NCI-H1092 (cell line): ENCODE measurements around the gene ITGA2.

ENCODE experiments used
- DNase-seq: peaks from one replicate; lab custom pipeline; 2025; lab: John Stamatoyannopoulos, UW

Gene ITGA2

GRCh38 chr5:53059281-53059680 is 70.1 kb downstream of the ITGA2 start:
- no peak for DNase-seq

- no peak for DNase-seq
Measured at GRCh38 chr5:53063176-53063575, 74.0 kb downstream of the ITGA2 start.

- no peak for DNase-seq
Measured at GRCh38 chr5:53063791-53064190, 74.6 kb downstream of the ITGA2 start.

- DNase-seq = no peak
Measured at GRCh38 chr5:53066088-53066487, 76.9 kb downstream of the ITGA2 start.

- no peak for DNase-seq
Measured at GRCh38 chr5:53067641-53068040, 78.5 kb downstream of the ITGA2 start.

- no peak for DNase-seq
Measured at GRCh38 chr5:53068291-53068836, 79.2 kb downstream of the ITGA2 start.

- no peak for DNase-seq
Measured at GRCh38 chr5:53069626-53070025, 80.5 kb downstream of the ITGA2 start.

GRCh38 chr5:53071298-53071697 is 82.1 kb downstream of the ITGA2 start:
- no peak for DNase-seq

- no peak for DNase-seq
Measured at GRCh38 chr5:53071738-53072137, 82.6 kb downstream of the ITGA2 start.

- no peak for DNase-seq
Measured at GRCh38 chr5:53073348-53073747, 84.2 kb downstream of the ITGA2 start.

GRCh38 chr5:53076014-53076583 is 86.9 kb downstream of the ITGA2 start:
- no peak for DNase-seq

- DNase-seq = no peak
Measured at GRCh38 chr5:53080271-53080670, 91.1 kb downstream of the ITGA2 start.

GRCh38 chr5:53083927-53084326 is 94.8 kb downstream of the ITGA2 start:
- DNase-seq = no peak

GRCh38 chr5:53084546-53085255 is 95.5 kb downstream of the ITGA2 start:
- DNase-seq = no peak

- no peak for DNase-seq
Measured at GRCh38 chr5:53087171-53087570, 98.0 kb downstream of the ITGA2 start.

GRCh38 chr5:53087621-53088121 is 98.5 kb downstream of the ITGA2 start:
- DNase-seq = no peak

GRCh38 chr5:53089481-53089991 is 100.4 kb downstream of the ITGA2 start:
- DNase-seq = no peak

- no peak for DNase-seq
Measured at GRCh38 chr5:53090229-53090628, 101.1 kb downstream of the ITGA2 start.

- DNase-seq = no peak
Measured at GRCh38 chr5:53091289-53091688, 102.1 kb downstream of the ITGA2 start.

GRCh38 chr5:53092242-53092641 is 103.1 kb downstream of the ITGA2 start:
- DNase-seq = no peak

- no peak for DNase-seq
Measured at GRCh38 chr5:53095217-53095616, 106.1 kb downstream of the ITGA2 start.

GRCh38 chr5:53095931-53096525 is 106.9 kb downstream of the ITGA2 start:
- DNase-seq = peak; percentile 3

- DNase-seq = no peak
Measured at GRCh38 chr5:53099546-53099945, 110.4 kb downstream of the ITGA2 start.
